Stimulated activated naive CD8-positive, alpha-beta T cell treated with anti-CD3 and anti-CD28 coated beads, Interleukin-15, Interleukin-2, amounts not matched to agents 100 ng/mL and 50 ng/mL, for 24 hours (primary cell): ENCODE data around the gene CBFA2T3.

ENCODE experiments used
- H3K27ac Mint-ChIP-seq: one replicate; pipeline ENCODE4 v1.8.0; 2021; ENCODE audit warnings: mild to moderate bottlenecking, mixed read lengths
- H3K27me3 Mint-ChIP-seq: one replicate; pipeline ENCODE4 v1.8.0; 2021; ENCODE audit warnings: mixed read lengths
- H3K36me3 Mint-ChIP-seq: one replicate; pipeline ENCODE4 v1.8.0; 2021; ENCODE audit warnings: low read depth, mixed read lengths
- H3K4me1 Mint-ChIP-seq: one replicate; pipeline ENCODE4 v1.8.0; 2021; ENCODE audit warnings: low read depth, mixed read lengths
- H3K4me3 Mint-ChIP-seq: one replicate; pipeline ENCODE4 v1.8.0; 2021; ENCODE audit warnings: mild to moderate bottlenecking, mixed read lengths
- H3K9me3 Mint-ChIP-seq: one replicate; pipeline ENCODE4 v1.8.0; 2021; ENCODE audit warnings: mixed read lengths

CBFA2T3 gene

GRCh38 chr16:88914750-88915368 lies 62.1 kb downstream of the CBFA2T3 start:
- no peaks in the 10 kb centered on the region for H3K4me1 Mint-ChIP-seq
- H3K4me3 Mint-ChIP-seq = no peak overlapping the region
- no peak overlapping the region for H3K27ac Mint-ChIP-seq
- no peaks in the 10 kb centered on the region for H3K36me3 Mint-ChIP-seq
- no peaks in the 10 kb centered on the region for H3K9me3 Mint-ChIP-seq
- H3K27me3 Mint-ChIP-seq = no peaks in the 10 kb centered on the region

- Mint-ChIP-seq H3K4me3 (no peak overlapping the region), H3K27ac (no peak overlapping the region), H3K36me3 (no peaks in the 10 kb centered on the region), H3K4me1 (no peaks in the 10 kb centered on the region), H3K27me3 (no peaks in the 10 kb centered on the region), H3K9me3 (no peaks in the 10 kb centered on the region)
Observed at GRCh38 chr16:88913870-88914269, 63.1 kb downstream of the CBFA2T3 start.

- no peaks in the 10 kb centered on the region for H3K36me3 Mint-ChIP-seq
- no peaks in the 10 kb centered on the region for H3K27me3 Mint-ChIP-seq
- H3K9me3 Mint-ChIP-seq = no peaks in the 10 kb centered on the region
- no peak overlapping the region for H3K4me3 Mint-ChIP-seq
- no peak overlapping the region for H3K27ac Mint-ChIP-seq
- H3K4me1 Mint-ChIP-seq = no peaks in the 10 kb centered on the region
Observed at GRCh38 chr16:88913001-88913612, 63.9 kb downstream of the CBFA2T3 start.

GRCh38 chr16:88912556-88912955 lies 64.5 kb downstream of the CBFA2T3 start:
- Mint-ChIP-seq H3K36me3 (no peaks in the 10 kb centered on the region), H3K4me1 (no peaks in the 10 kb centered on the region), H3K4me3 (no peak overlapping the region), H3K27me3 (no peaks in the 10 kb centered on the region), H3K27ac (no peak overlapping the region), H3K9me3 (no peaks in the 10 kb centered on the region)

- H3K4me1 Mint-ChIP-seq = no peaks in the 10 kb centered on the region
- H3K36me3 Mint-ChIP-seq = no peaks in the 10 kb centered on the region
- no peak overlapping the region for H3K4me3 Mint-ChIP-seq
- H3K27ac Mint-ChIP-seq = no peak overlapping the region
- H3K27me3 Mint-ChIP-seq = no peaks in the 10 kb centered on the region
- no peaks in the 10 kb centered on the region for H3K9me3 Mint-ChIP-seq
Observed at GRCh38 chr16:88911946-88912310, 65.1 kb downstream of the CBFA2T3 start.

- Mint-ChIP-seq H3K9me3 (no peaks in the 10 kb centered on the region), H3K27me3 (no peaks in the 10 kb centered on the region), H3K36me3 (no peaks in the 10 kb centered on the region), H3K4me1 (no peaks in the 10 kb centered on the region), H3K27ac (no peak overlapping the region), H3K4me3 (no peak overlapping the region)
Observed at GRCh38 chr16:88911136-88911945, 65.7 kb downstream of the CBFA2T3 start.

- Mint-ChIP-seq H3K36me3 (no peaks in the 10 kb centered on the region), H3K4me3 (no peak overlapping the region), H3K27me3 (no peaks in the 10 kb centered on the region), H3K4me1 (no peaks in the 10 kb centered on the region), H3K9me3 (no peaks in the 10 kb centered on the region), H3K27ac (no peak overlapping the region)
Observed at GRCh38 chr16:88910284-88911135, 66.5 kb downstream of the CBFA2T3 start.

- H3K36me3 Mint-ChIP-seq = no peaks in the 10 kb centered on the region
- H3K4me1 Mint-ChIP-seq = no peaks in the 10 kb centered on the region
- no peak overlapping the region for H3K27ac Mint-ChIP-seq
- no peaks in the 10 kb centered on the region for H3K9me3 Mint-ChIP-seq
- H3K4me3 Mint-ChIP-seq = no peak overlapping the region
- no peaks in the 10 kb centered on the region for H3K27me3 Mint-ChIP-seq
Observed at GRCh38 chr16:88909431-88910210, 67.4 kb downstream of the CBFA2T3 start.

- Mint-ChIP-seq H3K4me3 (no peak overlapping the region), H3K27me3 (no peaks in the 10 kb centered on the region), H3K36me3 (no peaks in the 10 kb centered on the region), H3K4me1 (no peaks in the 10 kb centered on the region), H3K27ac (no peak overlapping the region), H3K9me3 (no peaks in the 10 kb centered on the region)
Observed at GRCh38 chr16:88908307-88908706, 68.7 kb downstream of the CBFA2T3 start.

GRCh38 chr16:88907768-88908167 lies 69.2 kb downstream of the CBFA2T3 start:
- H3K27ac Mint-ChIP-seq = no peak overlapping the region
- H3K4me1 Mint-ChIP-seq = no peaks in the 10 kb centered on the region
- H3K9me3 Mint-ChIP-seq = no peaks in the 10 kb centered on the region
- no peak overlapping the region for H3K4me3 Mint-ChIP-seq
- H3K27me3 Mint-ChIP-seq = no peaks in the 10 kb centered on the region
- H3K36me3 Mint-ChIP-seq = no peaks in the 10 kb centered on the region

- H3K27ac Mint-ChIP-seq = no peak overlapping the region
- H3K9me3 Mint-ChIP-seq = no peaks in the 10 kb centered on the region
- H3K4me1 Mint-ChIP-seq = no peaks in the 10 kb centered on the region
- no peak overlapping the region for H3K4me3 Mint-ChIP-seq
- H3K27me3 Mint-ChIP-seq = no peaks in the 10 kb centered on the region
- H3K36me3 Mint-ChIP-seq = no peaks in the 10 kb centered on the region
Observed at GRCh38 chr16:88906535-88907105, 70.4 kb downstream of the CBFA2T3 start.

GRCh38 chr16:88906020-88906419 lies 71.0 kb downstream of the CBFA2T3 start:
- Mint-ChIP-seq H3K4me1 (no peaks in the 10 kb centered on the region), H3K27ac (no peak overlapping the region), H3K27me3 (no peaks in the 10 kb centered on the region), H3K36me3 (no peaks in the 10 kb centered on the region), H3K4me3 (no peak overlapping the region), H3K9me3 (no peaks in the 10 kb centered on the region)

GRCh38 chr16:88905563-88905962 lies 71.4 kb downstream of the CBFA2T3 start:
- Mint-ChIP-seq H3K4me3 (no peak overlapping the region), H3K27me3 (no peaks in the 10 kb centered on the region), H3K4me1 (no peaks in the 10 kb centered on the region), H3K27ac (no peak overlapping the region), H3K9me3 (no peaks in the 10 kb centered on the region), H3K36me3 (no peaks in the 10 kb centered on the region)
